Parathyroid adenoma (tissue), 2 donors: ENCODE results near the gene GRAP2.

Experiments used
- H2AFZ ChIP-seq: fragments of 300-600 bp; sonication (generic); one replicate; pipeline ENCODE4 v1.7.0; 2017; ENCODE audit warnings: antibody characterized with exemption, mild to moderate bottlenecking
- H3K27ac ChIP-seq: fragments of 300-600 bp; sonication (generic); one replicate; pipeline ENCODE4 v1.7.0; 2017
- H3K27me3 ChIP-seq: fragments of 300-600 bp; sonication (generic); one replicate; pipeline ENCODE4 v1.7.0; 2017; ENCODE audit warnings: low read length; ENCODE audit not compliant: control insufficient read depth, insufficient read depth
- H3K36me3 ChIP-seq: fragments of 300-600 bp; sonication (generic); one replicate; pipeline ENCODE4 v1.7.0; 2017; ENCODE audit warnings: low read length; ENCODE audit not compliant: control insufficient read depth, insufficient read depth
- H3K4me1 ChIP-seq: fragments of 300-600 bp; sonication (generic); one replicate; pipeline ENCODE4 v1.7.0; 2017; ENCODE audit warnings: control low read depth
- H3K4me2 ChIP-seq: fragments of 300-600 bp; sonication (generic); one replicate; pipeline ENCODE4 v1.7.0; 2017; ENCODE audit warnings: low read length
- H3K4me3 ChIP-seq: fragments of 300-600 bp; sonication (generic); one replicate; pipeline ENCODE4 v1.7.0; 2017; ENCODE audit warnings: low read depth, low read length
- H3K79me2 ChIP-seq: fragments of 300-600 bp; sonication (generic); one replicate; pipeline ENCODE4 v1.7.0; 2017; ENCODE audit warnings: control low read depth
- H3K9ac ChIP-seq: fragments of 300-600 bp; sonication (generic); one replicate; pipeline ENCODE4 v1.7.0; 2017; ENCODE audit warnings: mild to moderate bottlenecking
- H3K9me3 ChIP-seq: fragments of 300-600 bp; sonication (generic); one replicate; pipeline ENCODE4 v1.7.0; 2017; ENCODE audit warnings: low read length; ENCODE audit not compliant: control insufficient read depth
- CTCF ChIP-seq: fragments of 300-600 bp; sonication (generic); IDR thresholded peaks from one replicate; pipeline ENCODE4 v1.7.0; 2017; ENCODE audit warnings: antibody characterized with exemption, mild to moderate bottlenecking
- donor health status: primary hyperparathyroidism.

GRAP2 gene

GRCh38 chr22:39927544-39927943 lies 26.7 kb downstream of the GRAP2 start:
- Histone ChIP-seq H3K9me3 (no peaks in the 10 kb centered on the region), H3K36me3 (no peaks in the 10 kb centered on the region), H2AFZ (no peak overlapping the region), H3K4me3 (no peak overlapping the region), H3K27ac (no peak overlapping the region), H3K4me1 (no peaks in the 10 kb centered on the region), H3K27me3 (no peaks in the 10 kb centered on the region), H3K4me2 (no peak overlapping the region), H3K79me2 (no peaks in the 10 kb centered on the region), H3K9ac (no peak overlapping the region)
- TF ChIP-seq CTCF: no peak

GRCh38 chr22:39928536-39929520 lies 27.9 kb downstream of the GRAP2 start:
- Histone ChIP-seq H3K79me2 (no peaks in the 10 kb centered on the region), H3K4me1 (no peaks in the 10 kb centered on the region), H3K4me2 (no peak overlapping the region), H3K27me3 (no peaks in the 10 kb centered on the region), H3K4me3 (no peak overlapping the region), H3K9me3 (no peaks in the 10 kb centered on the region), H3K9ac (no peak overlapping the region), H3K36me3 (no peaks in the 10 kb centered on the region), H3K27ac (no peak overlapping the region), H2AFZ (no peak overlapping the region)
- no peak for TF ChIP-seq CTCF

GRCh38 chr22:39931251-39931650 lies 30.4 kb downstream of the GRAP2 start:
- Histone ChIP-seq H3K4me3 (no peak overlapping the region), H2AFZ (no peak overlapping the region), H3K27me3 (no peaks in the 10 kb centered on the region), H3K9ac (no peak overlapping the region), H3K36me3 (no peaks in the 10 kb centered on the region), H3K27ac (no peak overlapping the region), H3K4me2 (no peak overlapping the region), H3K4me1 (no peaks in the 10 kb centered on the region), H3K79me2 (no peaks in the 10 kb centered on the region), H3K9me3 (no peaks in the 10 kb centered on the region)
- TF ChIP-seq CTCF: no peak

GRCh38 chr22:39932166-39932565 lies 31.3 kb downstream of the GRAP2 start:
- no peaks in the 10 kb centered on the region for H3K79me2 ChIP-seq
- no peak for TF ChIP-seq CTCF
- H3K9me3 ChIP-seq: no peaks in the 10 kb centered on the region
- H3K4me1 ChIP-seq: no peaks in the 10 kb centered on the region
- H3K36me3 ChIP-seq: no peaks in the 10 kb centered on the region
- H3K4me3 ChIP-seq: no peak overlapping the region
- no peak overlapping the region for H3K27ac ChIP-seq
- H3K9ac ChIP-seq: no peak overlapping the region
- no peak overlapping the region for H3K4me2 ChIP-seq
- no peaks in the 10 kb centered on the region for H3K27me3 ChIP-seq
- H2AFZ ChIP-seq: no peak overlapping the region
